Measurements from ENCODE around the gene CNKSR1.
A peak's percentile ranks its signal among the peaks of the same experiment; 100 is the strongest.
"Not testable (repeated sequence)": the region's sequence is repeated elsewhere in the genome, so short reads cannot be mapped to it uniquely, and the experiment has no call there.

The CNKSR1 gene

GRCh38 chr1:26188477-26188876, 11.2 kb downstream of the CNKSR1 start:
- no peak for DNase-seq

- DNase-seq: no peak
Observed at GRCh38 chr1:26189331-26189730, 12.0 kb downstream of the CNKSR1 start.

- DNase-seq: no peak
Observed at GRCh38 chr1:26189751-26190275, 12.5 kb downstream of the CNKSR1 start.

- no peak for DNase-seq
Observed at GRCh38 chr1:26190373-26190987, 13.2 kb downstream of the CNKSR1 start, which contains the start of gene CATSPER4. CATSPER4 (plus strand) TSS chr1:26190602; CDS start chr1:26190628, 26 bp downstream.

- DNase-seq: no peak
Observed at GRCh38 chr1:26191739-26192138, 14.4 kb downstream of the CNKSR1 start.

- DNase-seq: no peak
Observed at GRCh38 chr1:26195805-26196204, 18.5 kb downstream of the CNKSR1 start.

GRCh38 chr1:26197301-26197700, 20.0 kb downstream of the CNKSR1 start:
- no peak for DNase-seq

- DNase-seq: no peak
Observed at GRCh38 chr1:26197813-26198212, 20.5 kb downstream of the CNKSR1 start.

GRCh38 chr1:26200413-26200812, 23.1 kb downstream of the CNKSR1 start:
- no peak for DNase-seq

- DNase-seq: no peak
Observed at GRCh38 chr1:26203642-26204318, 26.5 kb downstream of the CNKSR1 start.

- DNase-seq: no peak
Observed at GRCh38 chr1:26210147-26210870, 33.0 kb downstream of the CNKSR1 start.

- no peak for DNase-seq
Observed at GRCh38 chr1:26212726-26213125, 35.4 kb downstream of the CNKSR1 start.

- DNase-seq: no peak
Observed at GRCh38 chr1:26213335-26213905, 36.1 kb downstream of the CNKSR1 start.

GRCh38 chr1:26215246-26215645, 38.0 kb downstream of the CNKSR1 start:
- no peak for DNase-seq

- DNase-seq: no peak
Observed at GRCh38 chr1:26218906-26219494, 41.7 kb downstream of the CNKSR1 start.

- DNase-seq: no peak
Observed at GRCh38 chr1:26220199-26220912, 43.1 kb downstream of the CNKSR1 start.

GRCh38 chr1:26221094-26221493, 43.8 kb downstream of the CNKSR1 start:
- DNase-seq: no peak

GRCh38 chr1:26224606-26225005, 47.3 kb downstream of the CNKSR1 start:
- DNase-seq: no peak

GRCh38 chr1:26225033-26225831, 47.9 kb downstream of the CNKSR1 start:
- peak; percentile 56 to 64 for DNase-seq

GRCh38 chr1:26230682-26231081, 53.4 kb downstream of the CNKSR1 start:
- DNase-seq: not testable (repeated sequence)

- DNase-seq: peak; percentile 98
Observed at GRCh38 chr1:26233903-26234643, 56.8 kb downstream of the CNKSR1 start, which contains the start of gene CEP85. CEP85 (plus strand) TSS chr1:26234200; CDS start chr1:26239784, 5,584 bp downstream.

Measured in stimulated activated CD4-positive, alpha-beta T cell treated with anti-CD3 and anti-CD28 coated beads, Interleukin-2, amount 100 ng/mL, for 24 hours (primary cell).